NCI-H2107 (cell line): ENCODE data around the gene TIMM10.

ENCODE experiments used
- DNase-seq: peaks from one replicate; lab custom pipeline; 2025; lab: John Stamatoyannopoulos, UW

TIMM10 gene

GRCh38 chr11:57482782-57483561 is 47.6 kb downstream of the TIMM10 start:
- DNase-seq: no peak

GRCh38 chr11:57481915-57482781 is 48.4 kb downstream of the TIMM10 start:
- no peak for DNase-seq

GRCh38 chr11:57481315-57481714 is 49.2 kb downstream of the TIMM10 start:
- DNase-seq: no peak

GRCh38 chr11:57480409-57481137 is 50.0 kb downstream of the TIMM10 start:
- no peak for DNase-seq

- no peak for DNase-seq
Measured at GRCh38 chr11:57479911-57480310, 50.6 kb downstream of the TIMM10 start.

- DNase-seq: no peak
Measured at GRCh38 chr11:57479021-57479663, 51.4 kb downstream of the TIMM10 start.
